Measurements from ENCODE around the gene TNFRSF21.

Gene TNFRSF21

GRCh38 chr6:47288267-47289090 lies 21.2 kb downstream of the TNFRSF21 start:
- TF ChIP-seq CTCF (IDR thresholded peaks at IDR 0.05; ENCODE audit: low read depth, low read length): no peak
- no peak for TF ChIP-seq MAX (IDR thresholded peaks at IDR 0.05; ENCODE audit: low read depth, low read length)
- no peak for TF ChIP-seq POLR2A (IDR thresholded peaks at IDR 0.05; ENCODE audit: extremely low read depth, insufficient read length)
- TF ChIP-seq MYC (IDR thresholded peaks at IDR 0.05; ENCODE audit: low read depth, low read length): no peak
- no peak for DNase-seq (ENCODE audit: low read depth)
- no peak overlapping the region for H3K4me3 ChIP-seq (ENCODE audit: low read depth, low read length)

GRCh38 chr6:47286301-47286700 lies 23.4 kb downstream of the TNFRSF21 start:
- H3K4me3 ChIP-seq (ENCODE audit: low read depth, low read length): no peak overlapping the region
- no peak for TF ChIP-seq MAX (IDR thresholded peaks at IDR 0.05; ENCODE audit: low read depth, low read length)
- no peak for TF ChIP-seq MYC (IDR thresholded peaks at IDR 0.05; ENCODE audit: low read depth, low read length)
- no peak for TF ChIP-seq POLR2A (IDR thresholded peaks at IDR 0.05; ENCODE audit: extremely low read depth, insufficient read length)
- no peak for TF ChIP-seq CTCF (IDR thresholded peaks at IDR 0.05; ENCODE audit: low read depth, low read length)
- DNase-seq (ENCODE audit: low read depth): no peak

GRCh38 chr6:47283993-47284392 lies 25.7 kb downstream of the TNFRSF21 start:
- DNase-seq (ENCODE audit: low read depth): no peak
- no peak overlapping the region for H3K4me3 ChIP-seq (ENCODE audit: low read depth, low read length)
- no peak for TF ChIP-seq MAX (IDR thresholded peaks at IDR 0.05; ENCODE audit: low read depth, low read length)
- no peak for TF ChIP-seq MYC (IDR thresholded peaks at IDR 0.05; ENCODE audit: low read depth, low read length)
- TF ChIP-seq CTCF (IDR thresholded peaks at IDR 0.05; ENCODE audit: low read depth, low read length): no peak
- no peak for TF ChIP-seq POLR2A (IDR thresholded peaks at IDR 0.05; ENCODE audit: extremely low read depth, insufficient read length)

GRCh38 chr6:47278545-47278944 lies 31.2 kb downstream of the TNFRSF21 start:
- peak; percentile 76 for DNase-seq (ENCODE audit: low read depth)
- no peak overlapping the region for H3K4me3 ChIP-seq (ENCODE audit: low read depth, low read length)
- TF ChIP-seq MYC (IDR thresholded peaks at IDR 0.05; ENCODE audit: low read depth, low read length): no peak
- TF ChIP-seq MAX (IDR thresholded peaks at IDR 0.05; ENCODE audit: low read depth, low read length): no peak
- TF ChIP-seq CTCF (IDR thresholded peaks at IDR 0.05; ENCODE audit: low read depth, low read length): no peak
- TF ChIP-seq POLR2A (IDR thresholded peaks at IDR 0.05; ENCODE audit: extremely low read depth, insufficient read length): no peak

- DNase-seq (ENCODE audit: low read depth): no peak
- H3K4me3 ChIP-seq (ENCODE audit: low read depth, low read length): no peak overlapping the region
- TF ChIP-seq MAX (IDR thresholded peaks at IDR 0.05; ENCODE audit: low read depth, low read length): no peak
- no peak for TF ChIP-seq POLR2A (IDR thresholded peaks at IDR 0.05; ENCODE audit: extremely low read depth, insufficient read length)
- no peak for TF ChIP-seq MYC (IDR thresholded peaks at IDR 0.05; ENCODE audit: low read depth, low read length)
- no peak for TF ChIP-seq CTCF (IDR thresholded peaks at IDR 0.05; ENCODE audit: low read depth, low read length)
These were observed 32.0 kb downstream of the TNFRSF21 start for GRCh38 chr6:47277702-47278101.

All from NB4 (cell line).